Activated T-helper 17 cell treated with anti-CD3 and anti-CD28 coated beads, Interleukin-2, amount 50 U/mL, for 72 hours (primary cell): ENCODE results near the gene DNAH9. TPM values are rescaled to one million over a fixed set of nuclear protein-coding genes. Genes with fewer than 3 reads are reported as not detected.

Source experiments
- ATAC-seq: fragments of 150-1000 bp; cut with Tn5 transposase; replicated peaks from 2 replicates; pipeline ENCODE4 v1.10.0; 2021; ENCODE audit warnings: mild to moderate bottlenecking, moderate library complexity
- H3K27ac Mint-ChIP-seq: one replicate; pipeline ENCODE4 v1.8.0; 2022; ENCODE audit warnings: mixed read lengths
- H3K27me3 Mint-ChIP-seq: one replicate; pipeline ENCODE4 v1.8.0; 2022; ENCODE audit warnings: mixed read lengths
- H3K36me3 Mint-ChIP-seq: one replicate; pipeline ENCODE4 v1.8.0; 2022; ENCODE audit warnings: low read depth, mild to moderate bottlenecking, mixed read lengths
- H3K4me1 Mint-ChIP-seq: one replicate; pipeline ENCODE4 v1.8.0; 2022; ENCODE audit warnings: mixed read lengths
- H3K4me3 Mint-ChIP-seq: one replicate; pipeline ENCODE4 v1.8.0; 2022; ENCODE audit warnings: mild to moderate bottlenecking, mixed read lengths
- H3K9me3 Mint-ChIP-seq: one replicate; pipeline ENCODE4 v1.8.0; 2022; ENCODE audit warnings: mixed read lengths
- total RNA-seq, 2 donors: library from RNA; stranded (reverse); gene quantifications; one replicate each; pipeline ENCODE4 v1.2.3, GENCODE V29; 2022

The DNAH9 gene
- total RNA-seq, 2 donors from 2014 or later = not detected

GRCh38 chr17:11786711-11787438, 188.6 kb downstream of the DNAH9 start:
- Mint-ChIP-seq H3K27ac (no peak overlapping the region), H3K27me3 (peaks cover 4% of the 10 kb centered on the region), H3K36me3 (no peaks in the 10 kb centered on the region), H3K4me1 (no peaks in the 10 kb centered on the region), H3K9me3 (peaks cover 14% of the 10 kb centered on the region), H3K4me3 (no peak overlapping the region)
- ATAC-seq = no peak

- Mint-ChIP-seq H3K4me1 (no peaks in the 10 kb centered on the region), H3K36me3 (no peaks in the 10 kb centered on the region), H3K27ac (no peak overlapping the region), H3K4me3 (no peak overlapping the region), H3K9me3 (peaks cover 4% of the 10 kb centered on the region), H3K27me3 (no peaks in the 10 kb centered on the region)
- ATAC-seq = no peak
These were observed 197.6 kb downstream of the DNAH9 start for GRCh38 chr17:11795906-11796305.

- peaks cover 4% of the 10 kb centered on the region for H3K9me3 Mint-ChIP-seq
- no peaks in the 10 kb centered on the region for H3K4me1 Mint-ChIP-seq
- H3K4me3 Mint-ChIP-seq = no peak overlapping the region
- no peak overlapping the region for H3K27ac Mint-ChIP-seq
- H3K27me3 Mint-ChIP-seq = no peaks in the 10 kb centered on the region
- no peaks in the 10 kb centered on the region for H3K36me3 Mint-ChIP-seq
- no peak for ATAC-seq
These were observed 199.5 kb downstream of the DNAH9 start for GRCh38 chr17:11797803-11798202.

- Mint-ChIP-seq H3K9me3 (no peaks in the 10 kb centered on the region), H3K27ac (no peak overlapping the region), H3K36me3 (no peaks in the 10 kb centered on the region), H3K4me1 (no peaks in the 10 kb centered on the region), H3K27me3 (peaks cover 3% of the 10 kb centered on the region), H3K4me3 (no peak overlapping the region)
- no peak for ATAC-seq
These were observed 205.1 kb downstream of the DNAH9 start for GRCh38 chr17:11803231-11803969.

- Mint-ChIP-seq H3K4me3 (no peak overlapping the region), H3K36me3 (no peaks in the 10 kb centered on the region), H3K9me3 (no peaks in the 10 kb centered on the region), H3K4me1 (no peaks in the 10 kb centered on the region), H3K27me3 (peaks cover 3% of the 10 kb centered on the region), H3K27ac (no peak overlapping the region)
- ATAC-seq = no peak
These were observed 206.9 kb downstream of the DNAH9 start for GRCh38 chr17:11805138-11805537.

GRCh38 chr17:11805952-11806351, 207.7 kb downstream of the DNAH9 start:
- Mint-ChIP-seq H3K27me3 (peaks cover 3% of the 10 kb centered on the region), H3K4me3 (no peak overlapping the region), H3K9me3 (no peaks in the 10 kb centered on the region), H3K4me1 (no peaks in the 10 kb centered on the region), H3K27ac (no peak overlapping the region), H3K36me3 (no peaks in the 10 kb centered on the region)
- ATAC-seq = no peak

- no peaks in the 10 kb centered on the region for H3K36me3 Mint-ChIP-seq
- H3K4me1 Mint-ChIP-seq = no peaks in the 10 kb centered on the region
- H3K4me3 Mint-ChIP-seq = no peak overlapping the region
- no peak overlapping the region for H3K27ac Mint-ChIP-seq
- no peak for ATAC-seq
- peaks cover 3% of the 10 kb centered on the region for H3K27me3 Mint-ChIP-seq
- H3K9me3 Mint-ChIP-seq = no peaks in the 10 kb centered on the region
These were observed 209.3 kb downstream of the DNAH9 start for GRCh38 chr17:11807606-11808005.

GRCh38 chr17:11813278-11813677, 215.0 kb downstream of the DNAH9 start:
- Mint-ChIP-seq H3K4me1 (no peaks in the 10 kb centered on the region), H3K27ac (no peak overlapping the region), H3K27me3 (no peaks in the 10 kb centered on the region), H3K9me3 (no peaks in the 10 kb centered on the region), H3K36me3 (no peaks in the 10 kb centered on the region), H3K4me3 (no peak overlapping the region)
- no peak for ATAC-seq

GRCh38 chr17:11813871-11814270, 215.6 kb downstream of the DNAH9 start:
- no peaks in the 10 kb centered on the region for H3K4me1 Mint-ChIP-seq
- H3K27ac Mint-ChIP-seq = no peak overlapping the region
- no peaks in the 10 kb centered on the region for H3K27me3 Mint-ChIP-seq
- no peak overlapping the region for H3K4me3 Mint-ChIP-seq
- H3K36me3 Mint-ChIP-seq = no peaks in the 10 kb centered on the region
- H3K9me3 Mint-ChIP-seq = no peaks in the 10 kb centered on the region
- ATAC-seq = no peak

GRCh38 chr17:11814655-11815262, 216.5 kb downstream of the DNAH9 start:
- Mint-ChIP-seq H3K27me3 (no peaks in the 10 kb centered on the region), H3K36me3 (no peaks in the 10 kb centered on the region), H3K9me3 (no peaks in the 10 kb centered on the region), H3K4me1 (no peaks in the 10 kb centered on the region), H3K4me3 (no peak overlapping the region), H3K27ac (no peak overlapping the region)
- ATAC-seq = no peak

- Mint-ChIP-seq H3K36me3 (no peaks in the 10 kb centered on the region), H3K9me3 (no peaks in the 10 kb centered on the region), H3K4me3 (no peak overlapping the region), H3K4me1 (no peaks in the 10 kb centered on the region), H3K27me3 (peaks cover 4% of the 10 kb centered on the region), H3K27ac (no peak overlapping the region)
- ATAC-seq = no peak
These were observed 218.1 kb downstream of the DNAH9 start for GRCh38 chr17:11816409-11816808.

GRCh38 chr17:11823862-11824261, 225.6 kb downstream of the DNAH9 start:
- Mint-ChIP-seq H3K4me1 (no peaks in the 10 kb centered on the region), H3K27ac (no peak overlapping the region), H3K36me3 (no peaks in the 10 kb centered on the region), H3K9me3 (peaks cover 7% of the 10 kb centered on the region), H3K27me3 (peaks cover 7% of the 10 kb centered on the region), H3K4me3 (no peak overlapping the region)
- ATAC-seq = no peak

- Mint-ChIP-seq H3K36me3 (no peaks in the 10 kb centered on the region), H3K27ac (no peak overlapping the region), H3K9me3 (peaks cover 7% of the 10 kb centered on the region), H3K4me3 (no peak overlapping the region), H3K4me1 (no peaks in the 10 kb centered on the region), H3K27me3 (peaks cover 7% of the 10 kb centered on the region)
- ATAC-seq = no peak
These were observed 227.4 kb downstream of the DNAH9 start for GRCh38 chr17:11825572-11826209.

- Mint-ChIP-seq H3K27ac (no peak overlapping the region), H3K4me3 (no peak overlapping the region), H3K4me1 (no peaks in the 10 kb centered on the region), H3K9me3 (peaks cover 11% of the 10 kb centered on the region), H3K36me3 (no peaks in the 10 kb centered on the region), H3K27me3 (peaks cover 8% of the 10 kb centered on the region)
- ATAC-seq = no peak
These were observed 234.3 kb downstream of the DNAH9 start for GRCh38 chr17:11832401-11833137.
